Activated T-cell treated with anti-CD3 and anti-CD28 coated beads for 48 hours (primary cell): ENCODE measurements around the gene UBE2Q1.
"Not testable (repeated sequence)": the region's sequence is repeated elsewhere in the genome, so short reads cannot be mapped to it uniquely, and the experiment has no call there.

ENCODE experiments used
- DNase-seq: peaks from one replicate; pipeline ENCODE4 v3.0.0-alpha.2; 2020; ENCODE audit warnings: low read depth

The UBE2Q1 gene

GRCh38 chr1:154550657-154551056 is 7.8 kb downstream of the UBE2Q1 start:
- no peak for DNase-seq

DNA sequence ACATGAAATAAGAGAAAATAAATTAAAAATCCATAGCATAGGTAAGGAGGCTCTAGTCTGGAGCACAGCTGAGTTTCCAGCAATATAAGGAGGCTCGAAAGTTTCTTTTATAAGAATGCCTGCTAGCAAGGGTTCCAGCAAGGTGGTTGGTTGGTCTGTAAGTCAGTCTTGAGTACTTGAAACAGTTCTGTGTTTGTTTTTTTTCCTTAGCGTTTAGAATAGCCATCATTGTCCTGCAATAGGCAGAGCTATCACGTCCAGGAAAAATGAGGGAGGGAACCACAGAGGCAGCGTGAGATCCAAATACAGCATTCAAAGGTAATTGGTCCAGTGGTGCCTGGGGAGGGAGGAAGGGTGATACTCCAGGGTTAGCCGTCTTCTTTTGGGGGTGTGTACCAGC is 8.4 kb downstream of the UBE2Q1 start:
- no peak for DNase-seq

DNA sequence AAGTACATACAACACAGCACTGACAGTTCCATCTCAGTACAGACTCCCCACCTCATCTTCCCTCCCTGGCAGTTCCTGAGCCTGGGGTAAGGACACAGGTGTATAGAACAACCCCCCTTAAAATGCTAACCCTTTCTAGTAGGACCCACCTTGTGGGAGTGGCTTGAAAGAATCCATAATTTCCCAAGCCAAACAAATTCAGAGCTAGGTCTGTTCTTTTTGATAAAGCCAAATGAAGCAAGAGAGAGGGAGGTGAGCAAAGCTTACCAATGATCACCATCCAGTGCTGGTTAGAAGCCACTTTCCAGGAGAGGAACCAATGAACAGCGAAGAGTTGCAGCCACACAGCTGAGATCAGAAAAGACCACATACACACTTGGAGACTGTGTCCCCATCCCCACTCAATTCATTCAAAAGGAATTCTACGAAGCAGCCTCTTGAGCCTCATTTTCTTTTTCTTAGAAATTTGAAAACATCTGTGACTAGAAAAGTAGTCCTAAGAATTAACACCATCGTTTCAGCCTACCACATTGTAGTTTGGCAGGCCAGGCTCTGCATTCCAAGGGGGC is 9.2 kb downstream of the UBE2Q1 start:
- no peak for DNase-seq

- no peak for DNase-seq
Measured at GRCh38 chr1:154548028-154548427, 10.4 kb downstream of the UBE2Q1 start.

- DNase-seq: no peak
Measured at GRCh38 chr1:154547105-154547732, 11.2 kb downstream of the UBE2Q1 start.

DNA sequence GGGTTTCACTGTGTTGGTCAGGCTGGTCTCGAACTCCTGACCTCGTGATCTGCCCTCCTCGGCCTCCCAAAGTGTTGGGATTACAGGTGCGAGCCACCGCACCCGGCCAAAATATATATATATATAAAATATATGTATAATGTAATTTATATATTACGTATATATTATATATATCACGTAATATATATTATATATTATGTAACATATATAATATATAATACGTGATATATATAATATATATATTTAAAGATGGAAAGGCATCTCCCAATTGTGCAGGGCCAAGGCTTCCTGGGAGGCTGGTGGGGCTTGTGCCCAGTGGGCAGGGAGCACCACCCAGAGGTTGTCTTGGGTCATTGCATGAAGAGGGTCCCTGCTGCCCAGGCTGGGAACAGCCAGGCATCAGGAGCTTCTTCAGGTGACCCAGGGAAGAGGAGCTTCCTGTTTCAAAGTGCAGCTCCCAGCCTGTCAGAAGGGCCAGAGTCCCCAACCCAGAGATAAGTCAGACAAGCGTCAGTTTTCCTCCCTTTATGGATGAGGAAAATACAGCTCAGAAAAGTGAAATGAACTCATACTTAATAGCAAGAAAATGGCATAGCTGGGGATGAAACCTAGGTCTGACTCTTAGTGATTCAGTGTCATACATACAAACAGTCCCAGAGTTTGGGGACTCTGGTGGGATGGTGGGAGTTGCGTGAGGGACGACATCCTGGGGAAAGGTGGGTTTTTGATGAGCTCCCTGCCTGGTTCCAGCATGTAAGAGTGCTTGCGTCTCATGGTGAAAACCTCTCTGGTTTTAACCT is 12.0 kb downstream of the UBE2Q1 start:
- peak; percentile 63 for DNase-seq

- no peak for DNase-seq
Measured at GRCh38 chr1:154541231-154541630, 17.2 kb downstream of the UBE2Q1 start.

- DNase-seq: no peak
Measured at GRCh38 chr1:154539486-154540483, 18.7 kb downstream of the UBE2Q1 start.

DNA sequence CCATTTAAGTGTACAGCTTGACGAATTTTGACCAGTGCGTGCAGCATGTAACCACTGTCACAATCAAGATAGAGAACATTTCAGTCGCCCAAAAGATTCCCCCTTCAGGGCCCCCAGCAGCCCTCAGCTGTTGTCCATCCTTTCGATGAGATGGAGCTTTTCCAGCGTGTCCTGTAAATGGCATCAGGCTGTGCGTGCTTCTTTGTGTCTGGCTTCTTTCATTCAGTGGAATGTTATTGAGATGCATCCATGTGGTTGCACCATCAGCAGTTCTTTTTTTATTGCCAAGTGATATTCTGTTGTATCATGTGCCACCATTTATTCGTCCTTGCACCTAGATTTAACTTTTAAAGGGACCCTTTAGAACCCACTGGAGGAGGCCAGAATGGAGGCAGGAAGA is 21.9 kb downstream of the UBE2Q1 start:
- no peak for DNase-seq

DNA sequence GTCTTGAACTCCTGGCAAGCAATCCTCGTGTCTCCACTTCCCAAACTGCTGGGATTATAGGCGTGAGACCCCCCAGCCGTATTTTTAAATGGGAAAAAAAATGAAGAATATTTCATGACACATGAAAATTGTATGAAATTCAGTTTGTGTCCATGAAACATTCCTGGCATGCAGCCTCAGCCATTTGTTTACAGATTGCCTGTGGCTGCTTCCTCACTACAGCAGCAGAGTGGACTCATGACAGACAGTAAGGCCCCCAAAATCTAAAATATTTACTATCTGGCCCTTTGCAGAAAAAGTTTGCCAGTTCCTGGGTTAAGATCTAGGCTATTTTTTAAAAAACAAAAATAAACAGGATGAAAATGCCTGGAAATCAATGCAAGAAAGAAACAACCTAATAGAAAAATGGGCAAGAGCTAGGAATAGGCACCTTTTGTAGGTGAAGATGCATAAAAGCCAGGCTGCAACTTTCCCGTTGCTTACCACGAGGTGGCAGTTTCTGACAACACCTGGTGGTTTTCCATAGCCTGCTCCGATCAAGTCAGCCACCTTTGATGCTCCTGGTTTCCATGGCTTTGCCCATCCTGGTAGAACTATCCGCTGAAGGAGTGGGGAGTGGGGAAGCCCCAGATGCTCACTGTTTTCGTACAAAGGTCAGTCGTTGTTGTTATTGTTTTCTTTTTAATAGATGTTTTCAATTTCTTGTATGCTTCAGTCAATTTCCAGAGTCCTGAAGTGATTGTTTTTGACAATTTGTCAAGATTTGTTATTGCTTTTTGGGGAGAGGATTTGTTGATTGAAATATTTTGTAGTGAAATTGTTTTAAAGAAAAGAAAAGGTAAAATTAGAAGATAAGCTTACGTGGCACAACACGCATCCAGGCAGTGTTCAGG is 24.3 kb downstream of the UBE2Q1 start:
- DNase-seq: no peak

- DNase-seq: not testable (repeated sequence)
Measured at GRCh38 chr1:154531950-154532349, 26.5 kb downstream of the UBE2Q1 start.

GRCh38 chr1:154529308-154529707 is 29.2 kb downstream of the UBE2Q1 start:
- no peak for DNase-seq

DNA sequence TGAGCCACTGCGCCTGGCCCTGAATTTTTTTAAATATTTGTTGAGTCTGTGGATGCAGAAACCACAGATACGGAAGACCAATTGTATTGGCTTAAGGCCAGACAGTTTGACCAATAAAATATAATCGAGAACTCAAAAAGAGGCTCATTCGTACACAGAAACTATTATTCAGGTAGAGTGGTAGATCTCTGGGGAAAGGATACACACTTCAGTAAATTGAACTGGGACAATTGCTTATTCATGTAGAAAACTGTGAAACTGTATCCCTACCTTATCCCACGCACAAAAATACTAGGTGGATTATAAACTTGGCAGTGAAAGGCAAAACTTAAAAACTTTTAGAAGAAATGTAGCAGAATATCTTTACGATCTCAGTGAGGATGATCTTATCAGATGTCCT is 31.3 kb downstream of the UBE2Q1 start:
- DNase-seq: no peak

DNA sequence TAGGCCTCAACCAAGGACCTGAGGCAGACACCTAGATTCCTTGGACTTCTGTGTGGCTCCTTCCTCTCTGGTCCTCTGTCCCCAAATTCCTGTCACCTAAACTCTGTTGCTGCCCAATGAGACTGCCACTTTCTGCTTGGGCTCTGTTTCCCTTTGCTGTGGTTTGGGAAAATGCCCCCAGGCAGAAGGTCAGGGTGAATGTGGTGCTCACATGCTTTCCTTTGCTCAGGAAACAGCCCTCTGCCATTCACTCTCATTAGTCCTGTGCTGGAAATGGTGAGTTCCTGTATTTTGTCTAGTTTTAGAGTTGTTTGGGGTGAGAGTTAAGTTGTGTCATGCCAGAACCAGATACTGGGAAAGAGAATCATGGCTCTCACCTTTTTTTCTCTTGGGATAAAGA is 33.6 kb downstream of the UBE2Q1 start:
- no peak for DNase-seq

- no peak for DNase-seq
Measured at GRCh38 chr1:154521695-154522094, 36.8 kb downstream of the UBE2Q1 start.

- no peak for DNase-seq
Measured at GRCh38 chr1:154520333-154520732, 38.1 kb downstream of the UBE2Q1 start.

- no peak for DNase-seq
Measured at GRCh38 chr1:154519591-154519991, 38.9 kb downstream of the UBE2Q1 start.

DNA sequence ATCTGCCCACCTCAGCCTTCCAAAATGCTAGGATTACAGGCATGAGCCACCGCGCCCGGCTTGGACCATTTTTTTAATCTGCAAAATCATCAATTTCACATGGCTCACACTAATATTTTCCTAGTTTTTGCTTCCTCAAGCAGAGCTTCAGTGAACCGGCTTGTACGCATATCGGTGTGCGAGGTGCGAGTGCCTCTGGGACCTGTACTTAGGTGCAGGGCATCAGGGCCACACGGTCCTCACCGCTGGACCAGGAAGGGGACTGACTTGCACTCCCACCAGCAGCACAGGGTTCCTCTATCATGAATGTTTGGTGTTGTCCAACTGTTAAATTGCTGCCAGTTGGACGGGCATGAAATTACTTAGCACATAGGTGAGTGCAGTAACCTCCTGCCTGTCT is 40.8 kb downstream of the UBE2Q1 start:
- DNase-seq: no peak

GRCh38 chr1:154514066-154514553 is 44.4 kb downstream of the UBE2Q1 start:
- DNase-seq: no peak

DNA sequence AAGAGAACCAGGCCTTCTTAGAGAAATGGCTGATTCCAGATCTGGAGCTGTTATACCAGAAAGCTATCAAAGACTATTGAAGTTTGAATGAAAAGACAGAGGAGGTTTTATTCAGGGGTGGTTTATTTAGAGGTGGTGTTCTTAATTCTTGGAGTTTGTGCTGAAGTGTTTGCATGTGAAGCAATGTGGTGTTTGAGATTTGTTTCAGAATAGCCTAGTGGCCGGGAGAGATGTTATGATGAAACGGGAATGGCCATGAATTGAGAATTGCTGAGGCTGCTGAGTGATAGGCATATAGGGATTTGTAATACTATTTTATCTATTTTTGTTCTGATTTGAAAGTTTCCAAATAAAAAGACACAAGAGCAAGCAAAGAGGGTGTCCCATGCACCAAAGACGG is 45.7 kb downstream of the UBE2Q1 start:
- DNase-seq: no peak

DNA sequence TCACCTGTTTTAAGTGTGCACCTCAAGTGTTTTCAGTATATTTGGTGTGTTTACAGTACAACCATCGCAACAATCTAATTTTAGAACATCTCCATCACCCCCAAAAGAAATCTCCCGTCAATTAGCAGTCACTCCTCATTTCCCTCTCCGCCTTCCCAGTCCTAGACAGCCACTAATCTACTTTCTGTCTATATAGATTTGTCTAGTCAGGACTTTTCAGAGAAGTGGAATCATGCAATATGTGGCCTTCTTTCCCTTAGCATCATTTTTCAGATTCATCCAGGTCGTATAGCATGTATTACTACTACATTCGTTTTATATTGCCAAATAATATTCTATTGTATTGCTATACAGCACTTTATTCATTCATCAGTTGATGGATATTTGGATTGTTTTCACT is 54.6 kb downstream of the UBE2Q1 start:
- DNase-seq: no peak
